GF-D8 (cell line): ENCODE results near the gene UTF1.
"Not testable (repeated sequence)": the region's sequence is repeated elsewhere in the genome, so short reads cannot be mapped to it uniquely, and the experiment has no call there.

ENCODE experiments used
- DNase-seq: peaks from one replicate; lab custom pipeline; 2025; lab: John Stamatoyannopoulos, UW

The UTF1 gene

GRCh38 chr10:133229265-133230043 lies 563 bp upstream of the UTF1 start:
- DNase-seq: no peak

DNA sequence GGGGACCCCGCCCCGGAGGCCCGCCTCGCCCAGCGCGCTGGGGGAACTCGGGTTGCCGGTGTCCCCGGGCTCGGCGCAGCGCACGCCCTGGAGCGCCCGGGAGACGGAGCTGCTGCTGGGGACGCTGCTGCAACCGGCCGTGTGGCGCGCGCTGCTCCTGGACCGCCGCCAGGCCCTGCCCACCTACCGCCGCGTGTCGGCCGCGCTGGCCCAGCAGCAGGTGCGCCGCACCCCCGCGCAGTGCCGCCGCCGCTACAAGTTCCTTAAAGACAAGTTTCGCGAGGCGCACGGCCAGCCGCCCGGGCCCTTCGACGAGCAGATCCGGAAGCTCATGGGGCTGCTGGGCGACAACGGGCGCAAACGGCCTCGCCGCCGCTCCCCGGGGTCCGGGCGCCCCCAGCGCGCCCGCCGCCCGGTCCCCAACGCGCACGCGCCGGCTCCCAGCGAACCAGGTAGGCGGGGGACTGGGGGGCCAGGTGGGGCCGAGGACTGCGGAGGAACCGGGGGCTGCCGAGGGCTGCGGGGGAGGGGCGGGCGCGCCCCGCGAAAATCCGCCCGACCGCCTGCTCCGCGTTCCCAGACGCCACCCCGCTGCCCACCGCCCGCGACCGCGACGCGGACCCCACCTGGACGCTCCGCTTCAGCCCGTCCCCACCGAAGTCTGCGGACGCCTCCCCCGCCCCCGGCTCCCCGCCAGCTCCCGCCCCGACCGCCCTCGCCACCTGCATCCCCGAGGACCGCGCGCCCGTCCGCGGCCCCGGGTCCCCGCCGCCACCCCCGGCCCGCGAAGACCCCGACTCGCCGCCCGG lies 574 bp downstream of the UTF1 start:
- DNase-seq: no peak

- no peak for DNase-seq
Measured at GRCh38 chr10:133231244-133231945, 1.4 kb downstream of the UTF1 start.

DNA sequence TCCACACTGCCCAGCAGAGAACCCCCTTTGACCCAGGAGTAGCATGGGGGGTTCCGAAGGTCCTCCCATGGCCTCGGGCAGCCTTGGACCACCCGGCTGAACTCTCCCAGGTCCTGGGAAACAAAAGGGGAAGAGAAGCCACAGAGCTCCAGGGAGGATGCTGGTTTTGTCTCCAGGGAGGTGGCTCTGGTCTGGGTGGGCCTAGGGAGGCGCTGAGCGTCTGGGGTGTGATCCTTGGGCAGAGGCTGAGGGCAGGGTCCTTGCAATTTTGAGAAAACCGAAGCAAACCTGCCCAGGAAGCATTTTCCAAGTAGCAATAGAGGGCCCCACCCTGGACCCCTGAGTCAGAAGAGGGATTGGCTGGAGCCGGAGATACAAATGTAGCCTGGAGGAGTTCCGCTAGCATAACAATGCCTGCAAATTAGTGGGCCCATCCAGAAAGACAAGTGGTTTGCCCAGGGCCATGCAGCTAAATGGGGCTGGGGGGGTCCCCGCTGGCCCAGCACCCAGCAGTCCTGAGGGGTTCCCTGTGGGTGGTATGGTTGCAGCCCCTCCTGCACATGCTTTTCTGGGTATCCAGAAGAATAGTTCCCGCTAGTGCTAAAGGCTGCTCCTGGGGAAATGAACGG lies 2.0 kb downstream of the UTF1 start:
- no peak for DNase-seq

DNA sequence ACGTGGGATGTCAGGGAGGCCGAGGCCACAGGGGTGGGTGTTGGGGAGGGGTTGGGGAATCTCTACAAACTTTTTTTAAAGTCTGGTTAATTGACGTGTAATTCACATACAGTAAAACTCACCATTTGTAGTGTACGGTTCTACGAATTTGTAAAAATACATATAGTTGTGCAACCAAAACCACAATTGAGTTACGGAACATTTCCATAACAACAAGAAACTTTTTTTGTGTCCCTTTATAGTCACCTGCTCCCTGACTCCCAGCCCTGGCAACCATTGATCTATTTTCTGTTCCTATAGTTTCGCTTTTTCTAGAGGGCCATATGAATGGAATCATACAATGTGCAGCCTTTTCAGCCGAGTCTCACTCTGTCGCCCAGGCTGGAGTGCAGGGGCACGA lies 4.8 kb downstream of the UTF1 start:
- not testable (repeated sequence) for DNase-seq

DNA sequence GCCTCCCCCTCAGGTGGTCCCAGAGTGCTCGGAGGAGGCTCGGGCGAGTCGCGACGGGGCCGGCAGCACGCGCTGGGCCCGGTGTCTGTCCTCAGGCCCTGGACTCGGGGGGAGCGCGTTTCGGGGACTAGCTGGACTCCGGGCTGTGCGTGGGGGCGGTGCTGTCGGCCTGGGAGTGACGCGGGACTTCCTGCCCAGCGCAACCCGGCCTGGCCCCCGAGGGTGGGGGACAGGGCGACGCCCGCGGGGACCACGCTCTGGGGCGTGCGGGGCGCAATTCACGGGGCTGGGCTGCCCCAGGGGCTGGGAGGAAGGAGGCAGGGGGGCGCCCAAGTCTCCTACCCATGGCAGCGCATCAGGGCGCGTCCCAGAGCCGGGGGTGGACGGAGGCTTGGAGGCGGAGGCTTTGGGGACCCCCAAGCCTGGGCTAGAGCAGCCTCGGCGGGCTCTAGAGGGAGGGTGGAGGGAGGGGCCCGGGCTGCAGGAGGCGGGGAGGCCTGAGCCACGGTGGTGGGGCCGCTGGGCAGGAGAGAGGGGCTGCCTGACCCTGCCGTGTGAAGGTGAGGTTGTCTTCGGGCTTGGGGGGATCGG lies 5.3 kb downstream of the UTF1 start:
- no peak for DNase-seq

DNA sequence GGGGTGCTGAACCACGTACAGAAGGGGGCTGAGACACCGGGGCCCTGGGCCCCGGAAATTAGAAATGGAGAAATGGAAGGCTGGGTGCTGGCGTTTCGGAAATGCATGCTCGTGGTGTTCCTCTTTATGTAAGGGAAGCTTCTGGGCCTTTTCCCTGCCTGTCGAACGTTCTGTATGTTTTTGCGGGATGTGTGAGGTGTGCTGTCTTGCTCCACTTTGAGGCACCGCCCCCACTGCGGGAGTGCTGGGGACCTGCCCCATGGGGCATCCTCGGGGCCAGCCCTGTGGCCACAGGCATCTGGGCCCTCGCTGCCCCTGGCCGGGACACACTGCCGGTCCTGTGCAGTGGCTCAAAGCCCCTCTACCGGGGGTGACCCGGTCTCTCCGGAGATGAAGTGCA lies 5.9 kb downstream of the UTF1 start:
- no peak for DNase-seq

GRCh38 chr10:133236401-133237240 lies 6.6 kb downstream of the UTF1 start:
- no peak for DNase-seq

- DNase-seq: no peak
Measured at GRCh38 chr10:133237241-133237587, 7.2 kb downstream of the UTF1 start.

- no peak for DNase-seq
Measured at GRCh38 chr10:133237588-133238465, 7.8 kb downstream of the UTF1 start, which contains the start of gene VENTX. Gene VENTX (plus strand): TSS chr10:133237855. CDS start chr10:133237915, 60 bp downstream.

DNA sequence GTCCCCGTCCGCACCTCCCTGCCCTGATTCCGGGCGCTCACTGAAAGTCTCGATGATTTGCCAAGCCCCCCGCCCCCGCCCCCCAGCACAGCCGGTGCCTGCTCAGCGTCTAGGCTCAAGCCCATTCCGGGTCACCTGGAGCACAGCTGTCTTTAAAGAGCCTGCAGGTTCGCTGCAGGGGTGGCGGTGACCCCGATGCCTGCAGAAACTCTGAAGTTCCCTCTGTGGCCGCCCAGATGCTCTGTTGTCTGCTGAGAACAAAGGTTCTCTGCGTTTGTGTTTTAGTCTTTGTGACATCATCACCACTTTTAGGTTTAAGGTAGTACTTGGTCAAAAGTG lies 8.4 kb downstream of the UTF1 start:
- no peak for DNase-seq

DNA sequence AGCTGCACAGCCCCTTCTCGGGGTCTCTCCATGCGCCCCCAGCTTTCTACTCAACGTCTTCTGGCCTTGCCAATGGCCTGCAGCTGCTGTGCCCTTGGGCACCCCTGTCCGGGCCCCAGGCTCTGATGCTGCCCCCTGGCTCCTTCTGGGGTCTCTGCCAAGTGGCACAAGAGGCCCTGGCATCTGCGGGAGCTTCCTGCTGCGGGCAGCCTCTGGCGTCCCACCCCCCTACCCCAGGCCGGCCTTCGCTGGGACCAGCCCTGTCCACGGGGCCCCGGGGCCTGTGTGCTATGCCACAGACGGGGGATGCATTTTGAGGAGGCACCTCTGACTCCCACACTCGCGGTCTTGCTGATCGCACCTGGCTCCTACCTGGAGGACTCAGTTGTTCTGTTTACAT lies 10.0 kb downstream of the UTF1 start:
- no peak for DNase-seq

DNA sequence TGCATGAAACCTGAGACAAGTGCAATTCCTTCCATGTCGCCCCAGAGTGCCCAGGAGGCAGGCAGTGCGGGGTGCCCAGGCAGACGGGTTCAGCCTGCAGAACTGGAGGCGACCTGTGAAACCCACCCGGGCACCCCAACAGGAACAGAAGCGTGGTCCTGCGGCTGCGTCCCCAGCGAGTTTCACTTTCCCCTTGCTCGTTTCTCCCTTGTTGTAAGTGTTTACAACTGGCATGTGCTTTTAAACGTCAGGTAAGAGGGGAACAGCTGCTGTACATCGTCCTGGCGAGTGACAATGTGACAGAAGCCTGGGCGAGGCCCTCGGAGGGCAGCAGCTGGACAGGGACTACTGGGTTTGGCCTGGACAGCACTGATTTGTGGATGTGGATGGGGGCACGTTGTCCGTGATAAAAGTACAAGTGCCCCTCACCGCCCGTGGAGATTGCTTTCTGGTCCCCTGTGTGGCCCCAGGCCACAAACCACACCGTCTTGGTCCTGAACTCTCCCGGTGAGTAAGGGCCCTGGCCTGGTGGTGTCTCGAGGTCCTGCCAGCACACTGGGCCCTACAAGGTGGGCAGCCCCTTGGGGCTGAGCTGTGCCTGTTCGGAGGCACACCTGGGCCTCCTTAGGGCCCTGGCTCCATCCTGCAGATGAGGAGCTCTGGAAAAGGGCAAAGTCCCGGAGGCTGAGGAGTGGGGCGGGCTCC lies 11.6 kb downstream of the UTF1 start:
- DNase-seq: no peak

DNA sequence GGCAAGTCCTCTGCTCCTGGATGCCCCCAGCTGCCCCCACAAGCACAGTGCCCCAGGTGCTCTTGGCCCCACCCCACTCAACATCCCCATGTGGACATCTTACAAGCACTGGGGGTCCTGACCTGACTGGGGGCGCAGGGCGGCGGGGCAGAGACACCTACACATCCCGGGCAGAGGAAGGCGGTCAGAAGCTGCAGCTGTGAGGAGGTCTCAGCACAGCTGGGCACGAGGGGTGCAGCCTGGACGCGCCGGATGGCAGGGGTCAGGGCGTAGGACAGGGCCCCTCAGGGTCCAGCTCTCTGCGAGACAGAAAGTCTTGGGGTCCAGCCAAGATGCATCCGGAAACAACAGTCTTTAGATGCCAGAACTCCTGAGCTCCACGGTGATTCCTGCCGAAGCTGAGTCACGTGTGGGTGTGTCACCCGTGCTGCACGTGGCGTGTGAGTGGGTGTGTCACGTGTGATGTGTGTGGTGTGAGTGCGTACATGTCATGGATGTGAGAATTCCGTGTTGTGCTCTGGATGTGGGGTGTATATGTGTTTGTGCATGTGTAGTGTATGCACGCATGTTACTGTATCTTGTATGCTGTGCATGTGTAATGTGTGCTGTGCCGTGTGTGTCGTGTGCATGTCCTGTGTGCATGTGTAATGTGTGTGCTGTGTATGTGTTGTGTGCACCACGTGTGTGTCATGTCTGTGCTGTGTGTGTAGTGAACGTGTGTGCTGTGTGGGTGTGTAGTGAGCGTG lies 12.8 kb downstream of the UTF1 start:
- no peak for DNase-seq

DNA sequence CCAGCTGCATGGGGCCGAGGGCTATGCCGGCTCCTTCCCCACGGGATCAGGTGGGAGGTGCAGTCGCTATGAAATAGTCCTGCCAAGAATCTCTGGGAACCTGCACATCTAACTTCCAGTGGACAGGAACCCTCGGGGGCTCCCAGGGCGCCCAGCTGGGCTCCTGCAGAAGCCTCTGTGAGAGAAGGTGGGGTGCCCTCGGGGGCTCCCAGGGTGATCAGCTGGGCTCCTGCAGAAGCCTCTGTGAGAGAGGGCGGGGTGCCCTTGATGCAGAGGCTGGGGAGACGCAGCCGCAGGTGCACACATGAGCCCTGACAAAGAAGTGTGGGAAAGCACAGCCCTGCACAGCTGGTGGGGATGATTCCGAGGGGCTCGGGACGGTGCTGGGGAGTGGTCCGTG lies 13.6 kb downstream of the UTF1 start:
- no peak for DNase-seq

GRCh38 chr10:133245439-133246235 lies 15.6 kb downstream of the UTF1 start:
- no peak for DNase-seq

DNA sequence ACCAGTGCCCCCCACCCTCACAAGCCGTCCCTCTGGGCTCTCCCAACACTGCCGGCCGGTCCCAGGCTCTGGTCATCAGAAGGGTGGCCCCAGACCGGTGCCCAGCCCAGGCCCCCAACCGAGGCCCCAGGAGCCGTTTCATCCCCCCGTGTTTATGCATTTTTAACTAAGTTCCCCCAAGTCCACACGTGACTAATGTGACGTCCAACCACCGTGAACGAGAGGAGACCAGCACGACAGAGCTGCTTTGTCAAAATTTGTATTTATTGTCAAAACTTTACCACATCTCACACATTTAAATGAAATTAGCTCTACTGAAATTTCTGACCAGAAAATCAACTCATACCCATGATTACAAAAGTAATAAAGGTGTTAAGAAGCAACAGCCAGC lies 16.2 kb downstream of the UTF1 start:
- DNase-seq: no peak
